Peyer's patch (tissue), 4 donors: ENCODE data around the gene AGR3. TPM values are rescaled to one million over a fixed set of nuclear protein-coding genes. Genes with fewer than 3 reads are reported as not detected.
"Not testable (repeated sequence)": the region's sequence is repeated elsewhere in the genome, so short reads cannot be mapped to it uniquely, and the experiment has no call there.

Experiments used
- DNase-seq, 3 donors: peaks; one replicate each; pipeline ENCODE4 v3.0.0-alpha.2; 2017 to 2019
- H3K27ac ChIP-seq, 4 donors: fragments of 200-600 bp; sonication (generic); one replicate each; pipeline ENCODE4 v1.5.1; 2016 to 2019
- H3K27me3 ChIP-seq, 2 donors: fragments of 200-600 bp; sonication (generic); one replicate each; pipeline ENCODE4 v1.5.1; 2019
- H3K36me3 ChIP-seq, 3 donors: fragments of 200-600 bp; sonication (generic); one replicate each; pipeline ENCODE4 v1.5.1; 2016 to 2019
- H3K4me1 ChIP-seq, 4 donors: fragments of 200-600 bp; sonication (generic); one replicate each; pipeline ENCODE4 v1.5.1; 2016 to 2019
- H3K4me3 ChIP-seq, 4 donors: fragments of 200-600 bp; sonication (generic); 1 replicate in 3 of 4; 2 replicates in 1 of 4; pipeline ENCODE4 v1.5.1; 2016 to 2019; ENCODE audit warnings: mild to moderate bottlenecking in 1 of 4
- H3K9me3 ChIP-seq, 4 donors: fragments of 200-600 bp; sonication (generic); one replicate each; pipeline ENCODE4 v1.5.1; 2016 to 2019; ENCODE audit warnings: mild to moderate bottlenecking in 1 of 4
- CTCF ChIP-seq, 6 experiments: fragments of 450-650 bp in 4 of 6; fragments of 200-600 bp in 2 of 6; sonication (generic) in 1 of 6; IDR thresholded peaks; one replicate each; pipeline ENCODE4 v1.5.1; 2017 to 2019; ENCODE audit warnings: antibody characterized with exemption in 6 of 6, mild to moderate bottlenecking in 3 of 6, moderate library complexity in 1 of 6
- POLR2A ChIP-seq, 2 donors: fragments of 450-650 bp; IDR thresholded peaks; one replicate each; pipeline ENCODE4 v1.5.1; 2017; ENCODE audit warnings: antibody characterized with exemption in 2 of 2, mild to moderate bottlenecking in 2 of 2, moderate library complexity in 2 of 2
- total RNA-seq, 4 donors: library from RNA; depleted of rRNA; stranded (reverse); fragments of >200 nt; gene quantifications; one replicate each; pipeline ENCODE4 v1.1.0, GENCODE V29; 2016

AGR3 gene
- total RNA-seq, 4 donors from 2014 or later, result 24.8 to 241 (median 178) TPM

DNA sequence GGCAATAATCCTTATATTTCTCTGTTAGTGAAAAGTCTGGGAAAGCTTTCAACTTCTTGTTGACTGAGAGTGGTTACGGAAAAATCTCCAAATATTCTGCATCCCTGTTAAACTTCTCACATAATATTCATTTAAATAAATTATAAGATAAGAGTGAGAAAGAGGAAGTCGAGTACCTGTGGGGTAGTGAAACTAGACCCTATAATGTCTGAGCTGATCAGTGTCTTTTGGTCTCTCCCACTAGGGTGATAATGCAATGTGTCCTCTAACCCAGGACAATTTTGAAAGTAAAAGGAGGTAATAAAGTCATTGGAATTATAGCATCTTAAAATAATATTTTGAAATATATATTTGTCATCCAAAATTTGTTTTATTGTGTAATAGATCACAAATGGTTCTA lies 2.1 kb upstream of the AGR3 start:
- H3K4me1 ChIP-seq, result no peaks in the 10 kb centered on the region
- DNase-seq, result no peak
- TF ChIP-seq CTCF (IDR thresholded peaks at IDR 0.05), result no peak
- no peak for TF ChIP-seq POLR2A (IDR thresholded peaks at IDR 0.05)
- H3K27me3 ChIP-seq, result no peaks in the 10 kb centered on the region
- no peak overlapping the region for H3K27ac ChIP-seq
- no peaks in the 10 kb centered on the region for H3K36me3 ChIP-seq
- no peaks in the 10 kb centered on the region for H3K9me3 ChIP-seq
- no peak overlapping the region for H3K4me3 ChIP-seq

- peak; percentile 85 to 86 for TF ChIP-seq POLR2A (IDR thresholded peaks at IDR 0.05)
- no peak for TF ChIP-seq CTCF (IDR thresholded peaks at IDR 0.05)
- Histone ChIP-seq H3K27me3 (no peaks in the 10 kb centered on the region), H3K36me3 (no peaks in the 10 kb centered on the region), H3K27ac (peak overlapping the region in 3 of 4 donors; percentile 47 to 80 (median 77)), H3K4me3 (peak overlapping the region in 3 of 4 donors; percentile 5 to 55 (median 50)), H3K9me3 (no peaks in the 10 kb centered on the region), H3K4me1 (no peaks in the 10 kb centered on the region)
- DNase-seq, result peak in 1 of 3 donors; percentile 50
Measured at GRCh38 chr7:16880554-16880953, 1.2 kb downstream of the AGR3 start.

- Histone ChIP-seq H3K4me3 (peak overlapping the region in 2 of 4 donors; percentile 50 to 55), H3K27me3 (no peaks in the 10 kb centered on the region), H3K4me1 (no peaks in the 10 kb centered on the region), H3K9me3 (no peaks in the 10 kb centered on the region), H3K27ac (peak overlapping the region in 1 of 4 donors; percentile 80), H3K36me3 (peaks cover 0 to under 1% (median 0%) of the 10 kb centered on the region in 3 donors)
- TF ChIP-seq CTCF (IDR thresholded peaks at IDR 0.05) (no peak), POLR2A (IDR thresholded peaks at IDR 0.05) (no peak)
- DNase-seq, result no peak
Measured at GRCh38 chr7:16879181-16879580, 2.6 kb downstream of the AGR3 start.

GRCh38 chr7:16875861-16876260 lies 5.9 kb downstream of the AGR3 start:
- no peaks in the 10 kb centered on the region for H3K9me3 ChIP-seq
- H3K27ac ChIP-seq, result no peak overlapping the region
- DNase-seq, result no peak
- no peaks in the 10 kb centered on the region for H3K27me3 ChIP-seq
- no peak for TF ChIP-seq CTCF (IDR thresholded peaks at IDR 0.05)
- TF ChIP-seq POLR2A (IDR thresholded peaks at IDR 0.05), result no peak
- peaks cover 0 to 32% (median 0%) of the 10 kb centered on the region in 3 donors for H3K36me3 ChIP-seq
- H3K4me3 ChIP-seq, result no peak overlapping the region
- no peaks in the 10 kb centered on the region for H3K4me1 ChIP-seq

GRCh38 chr7:16874066-16874465 lies 7.7 kb downstream of the AGR3 start:
- Histone ChIP-seq H3K9me3 (no peaks in the 10 kb centered on the region), H3K4me1 (no peaks in the 10 kb centered on the region), H3K27ac (no peak overlapping the region), H3K4me3 (no peak overlapping the region), H3K36me3 (peaks cover 0 to 32% (median 0%) of the 10 kb centered on the region in 3 donors), H3K27me3 (no peaks in the 10 kb centered on the region)
- DNase-seq, result no peak
- TF ChIP-seq CTCF (IDR thresholded peaks at IDR 0.05), result no peak
- no peak for TF ChIP-seq POLR2A (IDR thresholded peaks at IDR 0.05)

DNA sequence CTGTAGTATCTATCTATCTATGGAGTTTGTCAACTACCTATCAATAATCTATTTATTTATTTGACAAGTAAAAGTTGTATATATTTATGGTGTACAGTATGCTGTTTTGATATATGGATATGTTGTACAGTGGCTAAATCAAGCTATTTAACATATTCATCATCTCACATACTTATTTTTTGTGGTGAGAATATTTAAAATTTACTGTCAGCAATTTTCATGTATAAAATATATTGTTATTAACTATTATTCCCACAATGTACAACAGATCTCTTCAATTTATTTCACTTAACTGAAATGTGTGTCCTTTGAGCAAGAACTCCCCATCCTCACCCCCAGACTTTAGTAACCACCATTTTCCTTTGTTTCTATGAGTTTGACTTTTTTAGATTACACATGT lies 14.5 kb downstream of the AGR3 start:
- H3K27me3 ChIP-seq, result no peaks in the 10 kb centered on the region
- H3K4me3 ChIP-seq, result no peak overlapping the region
- H3K27ac ChIP-seq, result no peak overlapping the region
- peaks cover 0 to 4% (median 0%) of the 10 kb centered on the region in 4 donors for H3K4me1 ChIP-seq
- TF ChIP-seq POLR2A (IDR thresholded peaks at IDR 0.05) (no peak), CTCF (IDR thresholded peaks at IDR 0.05) (no peak)
- peaks cover 0 to 13% (median 0%) of the 10 kb centered on the region in 3 donors for H3K36me3 ChIP-seq
- H3K9me3 ChIP-seq, result no peaks in the 10 kb centered on the region
- DNase-seq, result no peak

DNA sequence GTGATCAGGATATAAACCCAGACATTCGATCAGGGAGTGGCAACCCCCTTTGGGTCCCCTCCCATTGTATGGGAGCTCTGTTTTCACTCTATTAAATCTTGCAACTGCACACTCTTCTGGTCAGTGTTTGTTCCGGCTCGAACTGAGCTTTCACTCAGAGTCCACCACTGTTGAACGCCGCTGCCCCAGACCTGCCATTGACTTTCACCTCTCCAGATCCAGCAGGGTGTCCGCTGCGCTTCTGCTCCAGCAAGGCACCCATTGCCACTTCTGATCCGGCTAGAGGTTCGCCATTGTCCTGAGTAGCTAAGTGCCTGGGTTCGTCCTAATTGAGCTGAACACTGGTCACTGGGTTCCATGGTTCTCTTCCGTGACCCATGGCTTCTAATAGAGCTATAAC lies 28.6 kb downstream of the AGR3 start:
- H3K4me1 ChIP-seq, H3K4me3 ChIP-seq, H3K27me3 ChIP-seq, H3K9me3 ChIP-seq, DNase-seq, H3K27ac ChIP-seq: not testable (repeated sequence)
- H3K36me3 ChIP-seq, result peaks cover 0 to 14% (median 0%) of the 10 kb centered on the region in 3 donors
